NCI-H446 (cell line): ENCODE measurements around the gene TBCCD1.
"Not testable (repeated sequence)": the region's sequence is repeated elsewhere in the genome, so short reads cannot be mapped to it uniquely, and the experiment has no call there.

Experiments used
- DNase-seq, 2 experiments: peaks; one replicate each; lab custom pipeline; 2025; lab: John Stamatoyannopoulos, UW

TBCCD1 gene

DNA sequence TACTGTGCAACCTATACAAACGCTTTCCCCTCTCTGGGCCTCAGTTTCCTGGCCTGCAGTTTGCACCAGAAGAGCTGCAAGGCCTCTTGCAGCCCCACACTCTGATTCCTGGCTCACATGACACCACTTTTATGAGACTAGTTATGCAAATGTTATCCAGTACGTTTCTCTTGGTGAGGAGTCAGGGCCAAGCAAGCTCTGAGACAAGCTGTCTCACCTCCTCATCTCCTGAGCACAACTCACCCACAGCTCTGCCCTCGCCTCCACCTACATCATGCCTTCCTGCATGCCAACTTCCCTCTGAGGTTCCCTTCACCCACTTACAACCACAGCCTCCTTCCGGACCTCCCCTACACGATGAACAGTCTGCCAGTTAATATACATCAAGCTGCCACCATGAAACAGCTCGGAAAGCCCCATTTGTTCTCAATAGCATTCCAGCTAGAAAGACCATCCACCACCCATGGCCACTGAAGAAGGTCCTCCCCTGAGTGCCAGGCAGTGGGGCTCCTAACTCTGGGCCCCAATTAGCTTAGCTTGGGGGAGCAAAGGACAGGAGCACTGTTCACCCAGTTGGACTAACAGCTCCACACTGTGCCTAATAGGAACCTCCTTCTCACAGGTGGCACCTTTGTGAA lies 48.0 kb downstream of the TBCCD1 start:
- no peak for DNase-seq

DNA sequence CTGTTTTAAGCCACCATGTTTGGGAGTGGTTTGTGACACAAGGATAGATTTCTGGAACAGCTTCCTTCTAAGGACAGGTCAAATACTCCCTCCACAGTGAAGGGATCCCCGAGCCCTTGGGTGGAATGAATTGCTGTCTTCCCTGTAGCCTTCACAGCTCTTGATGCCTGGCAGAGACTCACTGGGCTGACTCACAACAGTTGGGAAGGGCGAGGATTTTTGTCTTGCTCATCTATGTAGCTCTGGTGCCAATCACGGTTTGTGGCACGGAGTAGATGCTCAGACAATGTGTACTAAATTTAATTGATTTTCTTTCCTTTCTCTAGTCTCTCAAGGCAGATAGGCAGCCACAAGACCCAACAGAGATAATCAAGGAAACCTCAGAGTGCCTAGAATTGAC lies 49.9 kb downstream of the TBCCD1 start:
- DNase-seq: peak in 1 of 2 experiments; percentile 38

DNA sequence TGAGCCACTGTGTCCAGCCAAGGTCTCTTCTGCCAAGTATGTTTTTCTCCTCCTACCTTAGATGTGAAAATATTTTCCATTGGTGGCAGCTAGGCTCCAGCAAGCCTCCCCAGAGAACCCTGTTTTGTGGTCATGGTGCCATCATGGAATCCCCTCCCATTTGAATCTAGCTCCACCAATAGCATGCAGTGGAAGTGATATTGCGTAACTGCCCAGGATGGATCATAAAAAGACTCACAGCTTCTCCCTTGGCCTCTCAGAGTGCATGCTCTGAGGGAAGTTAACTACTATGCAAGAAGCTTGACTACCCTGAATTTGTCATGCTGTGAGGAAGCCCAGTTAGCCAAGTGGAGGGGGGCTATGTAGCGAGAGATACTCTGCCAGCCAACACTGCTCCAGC lies 50.5 kb downstream of the TBCCD1 start:
- peak in 1 of 2 experiments; percentile 45 for DNase-seq

DNA sequence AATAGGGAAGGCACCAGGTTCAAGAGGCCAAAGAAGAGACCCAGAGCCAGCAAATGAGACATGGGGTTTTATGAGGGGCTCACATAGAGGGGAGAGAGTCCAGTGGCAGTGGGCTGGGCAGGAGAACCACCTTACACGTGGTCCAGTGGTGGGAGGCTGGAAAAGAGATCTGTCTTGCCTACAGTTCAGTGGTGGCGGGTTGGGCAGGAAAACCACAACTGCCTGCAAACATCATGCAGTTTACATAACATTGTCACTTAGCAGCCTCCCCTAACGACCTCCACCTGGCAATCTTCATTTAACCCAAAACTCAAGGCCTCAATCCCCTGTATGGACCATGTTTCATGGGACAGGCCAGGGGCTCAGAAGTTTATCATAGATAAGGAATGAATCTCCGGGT lies 52.0 kb downstream of the TBCCD1 start:
- no peak for DNase-seq

DNA sequence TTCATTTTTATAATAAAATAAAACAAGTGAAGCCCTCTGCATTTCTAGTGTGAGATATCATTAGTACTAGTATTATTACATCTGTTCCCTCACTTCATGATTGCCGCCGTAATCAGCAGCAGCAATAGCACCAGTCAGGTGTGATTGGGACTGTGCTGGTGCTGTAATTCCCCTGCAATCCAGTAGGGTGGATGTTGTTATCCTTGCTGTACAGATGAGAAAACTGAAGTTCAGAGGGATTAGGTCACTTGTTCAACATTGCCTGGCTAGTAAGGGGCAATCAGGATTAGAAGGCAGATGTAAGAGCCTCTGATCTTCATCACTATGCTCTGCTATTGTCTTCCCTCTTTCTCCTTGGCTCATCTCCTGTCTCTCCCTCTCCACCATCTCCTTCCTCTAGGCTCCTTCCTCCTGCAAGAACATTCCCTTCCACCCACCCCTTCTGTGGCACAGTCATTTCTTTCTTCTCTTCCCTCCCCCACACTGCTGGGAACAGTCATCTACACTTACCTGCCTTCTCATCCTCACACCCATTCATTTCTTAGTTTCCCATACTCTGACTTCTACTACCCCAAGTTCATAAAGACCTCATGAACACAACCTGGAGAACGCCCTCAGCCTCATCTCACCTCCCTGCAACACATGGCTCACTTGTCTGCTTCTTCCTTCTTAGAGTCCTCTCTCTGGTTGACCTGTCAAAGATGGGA lies 52.7 kb downstream of the TBCCD1 start:
- DNase-seq: no peak

GRCh38 chr3:186513386-186513785 lies 53.8 kb downstream of the TBCCD1 start:
- DNase-seq: no peak

DNA sequence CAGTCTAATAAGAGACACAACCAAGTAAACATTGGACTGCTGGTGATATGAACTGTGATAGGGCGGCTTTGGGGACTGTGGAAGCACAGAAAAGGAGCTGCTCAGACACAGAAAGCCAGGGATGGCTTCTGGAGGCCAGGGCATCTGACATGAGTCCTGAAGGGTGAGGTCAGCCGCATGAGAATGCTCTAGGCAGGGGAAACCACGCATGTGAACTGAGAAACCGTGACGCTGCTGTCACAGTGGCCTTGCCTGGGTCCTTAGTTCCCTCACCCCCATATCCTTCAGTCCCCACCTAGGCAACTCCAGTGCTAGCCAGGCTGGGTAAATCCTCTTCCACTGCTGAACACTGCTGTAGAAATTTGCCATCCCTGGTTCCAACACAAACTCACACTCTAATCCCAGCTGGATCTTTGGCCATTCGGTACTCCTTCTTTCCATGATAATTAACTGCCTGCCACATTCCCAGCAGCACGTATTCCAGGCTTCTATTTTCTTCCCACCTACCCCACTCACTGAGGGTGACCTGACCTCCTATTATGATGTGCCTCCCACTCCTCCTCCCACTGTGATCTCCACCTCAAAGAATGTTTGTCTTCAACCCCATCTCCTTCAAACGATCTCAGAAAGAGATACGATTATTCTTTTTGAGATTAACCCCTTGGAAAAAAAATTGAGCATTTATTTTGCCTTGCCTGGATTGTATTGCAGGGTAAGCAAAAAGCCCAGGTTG lies 54.4 kb downstream of the TBCCD1 start:
- no peak for DNase-seq

DNA sequence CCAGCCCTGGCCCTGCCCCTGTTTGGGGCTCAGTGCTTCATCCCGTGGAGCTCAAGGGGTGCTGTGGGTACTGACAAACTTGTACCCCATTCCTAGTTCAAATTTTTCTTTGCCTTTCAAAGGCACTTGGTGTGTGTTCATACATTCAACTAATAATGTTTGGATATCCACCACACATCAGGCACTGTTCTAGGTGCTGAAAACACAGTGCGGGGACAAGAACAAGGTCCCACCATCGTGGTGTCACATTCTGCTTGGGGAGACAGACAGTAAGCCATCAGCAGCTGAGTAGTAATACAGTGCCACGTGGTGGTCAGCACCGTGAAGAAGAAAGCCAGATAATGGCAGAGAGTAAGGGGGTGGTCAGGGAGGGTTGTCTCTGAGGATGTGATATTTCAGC lies 55.4 kb downstream of the TBCCD1 start:
- DNase-seq: no peak

DNA sequence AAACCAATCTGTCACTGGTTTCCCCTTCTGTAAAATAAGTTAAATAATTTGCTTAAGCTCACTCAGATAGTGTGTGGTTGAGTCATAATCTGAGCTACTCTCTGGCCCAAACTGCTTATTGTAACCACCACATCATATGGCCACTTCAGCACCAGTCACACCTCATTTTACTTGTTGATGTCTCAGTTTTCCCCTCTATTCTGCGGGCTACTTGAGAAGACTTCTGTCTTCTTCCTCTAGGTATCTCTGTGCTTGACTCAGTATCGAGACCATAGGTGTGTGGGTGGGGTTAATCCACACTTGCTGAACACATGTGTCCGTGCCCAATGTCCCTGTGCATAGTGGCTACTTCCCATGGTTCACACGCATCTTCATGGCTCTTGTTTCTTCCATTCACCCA lies 55.9 kb downstream of the TBCCD1 start:
- DNase-seq: no peak

DNA sequence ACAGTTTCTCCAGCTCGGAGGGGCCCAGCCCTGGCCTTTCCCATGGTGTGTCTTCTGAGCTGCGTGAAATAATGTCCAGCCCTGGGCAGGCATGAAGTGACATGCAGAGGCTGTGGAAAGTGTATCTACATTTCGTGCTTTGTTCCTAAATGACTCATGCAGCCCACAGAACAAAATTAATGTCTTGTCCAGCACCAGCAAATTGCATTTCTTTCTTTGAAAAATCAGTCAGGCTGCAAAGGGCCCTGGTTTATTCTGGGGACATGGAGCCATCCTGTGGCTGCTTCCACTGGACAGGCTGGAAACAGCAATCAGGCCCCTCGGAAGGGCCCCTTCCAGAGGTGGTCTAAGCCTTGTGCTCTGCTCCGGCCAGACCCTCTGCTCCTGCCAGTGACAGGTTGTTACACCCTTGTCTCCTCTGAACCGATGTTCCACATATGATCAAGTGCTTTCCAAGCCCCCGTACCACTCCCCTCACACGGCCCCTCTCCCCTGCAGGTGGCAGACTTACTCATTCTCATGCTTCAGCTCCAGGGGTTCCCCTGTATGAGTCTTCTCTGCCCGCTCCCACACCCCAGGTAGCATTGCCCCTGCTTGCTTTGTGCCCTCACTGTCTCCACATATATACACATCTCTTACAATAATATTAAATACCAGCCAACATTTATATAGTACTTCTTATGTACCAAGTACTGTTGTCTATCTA lies 56.6 kb downstream of the TBCCD1 start:
- no peak for DNase-seq

DNA sequence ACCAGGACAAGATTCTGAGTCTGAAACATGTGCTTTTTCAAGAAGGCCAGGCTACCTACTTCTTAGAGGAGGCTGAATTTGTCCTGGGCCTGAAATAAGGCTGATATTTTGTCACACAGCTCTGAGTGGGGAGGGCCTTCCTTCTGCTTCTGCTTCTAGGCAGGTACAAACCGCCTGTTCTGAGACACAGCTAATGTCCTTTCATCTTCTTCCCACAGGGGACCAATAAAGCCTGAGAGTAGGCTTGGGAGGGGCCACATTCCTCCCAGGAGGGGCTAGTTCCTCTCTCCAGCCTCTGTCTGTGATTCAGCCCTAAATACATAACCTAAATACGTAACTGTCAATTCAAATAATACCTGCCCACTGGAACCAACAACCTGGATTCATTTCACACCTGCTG lies 57.7 kb downstream of the TBCCD1 start:
- DNase-seq: no peak

DNA sequence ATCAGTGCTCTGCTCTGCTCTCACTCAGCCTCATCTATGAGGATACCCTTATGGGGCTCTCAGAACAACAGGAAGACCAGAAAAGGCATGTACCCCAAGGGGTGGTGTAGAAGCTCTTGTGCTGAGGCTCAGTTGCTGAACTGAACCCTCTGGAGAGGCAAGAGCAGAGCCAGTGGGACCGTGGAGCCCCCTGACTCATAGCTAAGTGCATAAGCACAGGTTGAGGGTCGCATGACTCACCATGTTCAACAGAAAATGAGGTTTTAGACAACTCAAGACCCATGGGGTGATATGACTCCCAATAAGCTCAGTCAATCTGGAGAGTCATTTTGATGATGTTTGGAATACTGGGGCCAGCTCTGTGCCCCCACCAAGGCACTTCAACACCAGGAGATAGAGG lies 60.3 kb downstream of the TBCCD1 start:
- no peak for DNase-seq

GRCh38 chr3:186506191-186506739 lies 60.9 kb downstream of the TBCCD1 start:
- no peak for DNase-seq

DNA sequence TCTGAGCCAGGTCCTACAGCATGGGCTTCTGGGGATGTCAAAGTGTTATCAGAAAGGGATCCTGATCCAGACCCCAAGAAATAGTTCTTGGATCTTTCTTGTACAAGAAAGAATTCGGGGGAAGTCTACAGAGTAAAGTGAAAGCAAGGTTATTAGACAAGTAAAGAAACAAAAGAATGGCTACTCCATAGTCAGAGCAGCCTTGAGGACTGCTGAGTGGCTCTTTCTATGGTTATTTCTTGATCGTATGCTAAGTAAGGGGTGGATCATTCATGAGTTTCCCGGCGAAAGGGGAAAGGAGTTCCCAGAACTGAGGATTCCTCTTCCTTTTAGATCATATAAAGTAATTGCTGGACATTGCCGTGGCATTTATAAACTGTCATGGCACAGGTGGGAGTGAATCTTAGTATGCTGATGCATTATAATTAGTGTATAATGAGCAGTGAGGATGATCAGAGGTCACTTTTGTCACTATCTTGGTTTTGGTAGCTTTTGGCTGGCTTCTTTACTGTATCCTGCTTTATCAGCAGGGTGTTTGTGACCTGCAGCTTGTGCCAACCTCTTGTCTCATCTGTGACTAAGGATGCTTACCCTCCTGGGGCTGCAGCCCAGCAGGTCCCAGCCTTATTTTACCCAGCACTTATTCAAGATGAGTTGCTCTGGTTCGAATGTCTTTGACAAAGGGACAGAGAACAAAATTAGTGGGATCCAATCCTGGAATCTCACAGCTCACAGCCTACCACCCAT lies 64.0 kb downstream of the TBCCD1 start:
- no peak for DNase-seq

DNA sequence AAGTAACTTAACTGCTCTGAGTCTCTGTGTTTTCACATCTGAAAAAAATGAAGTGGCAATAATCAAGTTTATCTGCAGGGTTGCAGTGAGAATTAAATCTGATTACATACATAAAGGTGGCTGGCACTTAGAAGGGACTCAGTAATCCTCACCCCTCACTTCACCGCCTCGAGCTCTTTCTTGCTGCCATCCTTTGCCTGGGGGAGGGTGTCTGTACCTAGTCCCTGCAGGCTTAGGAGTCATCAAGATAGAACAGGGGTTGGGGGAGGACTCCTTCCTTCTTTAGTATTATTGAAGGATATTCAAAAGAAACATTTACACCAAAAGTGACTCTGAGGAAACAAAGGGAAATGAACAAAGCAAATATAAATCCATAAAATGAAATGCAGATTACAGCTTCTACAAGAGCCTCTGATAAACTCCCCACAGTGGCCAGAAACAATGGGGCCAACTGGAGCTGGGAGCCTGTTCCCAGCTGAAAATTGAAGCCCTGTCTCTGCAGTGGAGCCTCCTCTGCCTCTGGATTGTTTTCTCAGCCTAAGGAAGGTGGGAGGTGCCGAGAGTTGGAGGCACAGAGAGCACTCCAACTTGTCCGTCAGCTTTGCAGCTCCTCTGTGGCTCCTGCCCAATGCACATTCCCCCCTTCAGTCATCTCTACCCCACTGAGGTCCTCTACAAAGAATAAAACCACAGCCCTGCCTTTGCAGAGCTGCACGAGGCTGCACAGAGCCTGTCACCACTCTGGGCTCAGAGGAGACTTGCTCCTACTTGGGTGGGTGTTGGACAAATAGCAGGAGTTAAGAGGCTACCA lies 64.8 kb downstream of the TBCCD1 start:
- DNase-seq: no peak

GRCh38 chr3:186499949-186500348 lies 67.2 kb downstream of the TBCCD1 start:
- DNase-seq: not testable (repeated sequence)

DNA sequence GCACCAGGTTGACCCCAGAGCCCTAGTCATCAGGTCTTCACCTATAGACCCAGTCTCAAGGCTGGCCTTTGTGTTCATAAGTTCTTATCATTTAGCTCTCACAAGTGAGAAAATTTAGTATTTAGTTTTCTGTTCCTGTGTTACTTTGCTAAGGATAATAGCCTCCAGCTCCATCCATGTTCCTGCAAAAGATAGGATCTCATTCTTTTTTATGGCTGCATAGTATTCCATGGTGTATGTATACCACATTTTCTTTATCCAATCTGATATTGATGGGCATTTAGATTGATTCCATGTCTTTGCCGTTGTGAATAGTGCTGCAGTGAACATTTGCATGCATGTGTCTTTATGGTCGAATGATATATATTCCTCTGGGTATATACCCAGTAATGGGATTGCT lies 69.1 kb downstream of the TBCCD1 start:
- DNase-seq: not testable (repeated sequence)

DNA sequence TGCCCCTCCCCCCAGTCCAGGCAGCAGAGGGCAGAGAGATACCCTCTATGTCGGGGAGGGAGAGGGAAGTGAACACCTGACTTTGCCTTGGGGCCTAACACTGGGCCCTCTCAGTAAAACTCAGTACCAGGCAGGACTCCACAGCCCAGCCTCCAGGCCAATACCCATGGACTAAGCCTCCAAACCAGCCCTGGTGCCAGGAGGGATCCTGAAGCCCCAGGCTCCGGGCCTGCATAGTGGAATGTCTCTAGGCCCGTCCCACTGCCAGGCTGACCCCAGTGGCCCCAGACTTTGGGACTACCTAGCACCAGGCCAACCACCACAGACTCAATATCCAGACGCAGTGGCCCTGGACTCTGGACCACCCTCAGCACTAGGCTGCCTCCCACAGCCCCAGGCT lies 69.5 kb downstream of the TBCCD1 start:
- no peak for DNase-seq

DNA sequence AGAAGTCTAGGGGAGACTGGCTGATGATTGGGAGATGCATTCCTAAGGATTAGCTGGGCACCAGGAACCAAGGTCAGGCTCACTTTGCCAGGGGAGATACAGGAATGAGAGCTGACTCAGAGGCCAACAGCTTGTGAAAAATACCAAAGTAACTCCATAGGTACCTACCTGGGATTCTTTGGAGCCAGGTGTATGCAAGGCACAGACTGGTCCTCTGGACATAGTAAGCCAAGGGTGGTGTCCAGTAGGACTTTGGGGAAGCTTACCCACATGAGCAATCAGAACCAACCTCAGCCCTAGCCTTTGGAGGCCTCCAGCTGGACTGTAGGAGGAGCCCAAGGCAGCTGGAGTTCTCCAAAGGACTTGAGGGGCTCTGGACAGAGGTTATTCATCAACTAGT lies 70.5 kb downstream of the TBCCD1 start:
- no peak for DNase-seq
